K562 (cell line): ENCODE results near the gene ARHGAP22. TPM values are rescaled to one million over a fixed set of nuclear protein-coding genes. Genes with fewer than 3 reads are reported as not detected.

ENCODE experiments used
- FOXM1 ChIP-seq, 2 experiments: fragments of 450-650 bp in 1 of 2; sonication (generic) in 1 of 2; formaldehyde crosslinking in 1 of 2; IDR thresholded peaks; 2 replicates each; pipeline versions ENCODE4 v1.6.1 to v1.9.0; 2017 to 2022; ENCODE audit warnings: low read depth in 2 of 2, mild to moderate bottlenecking in 2 of 2, missing genetic modification reagents in 1 of 2, moderate library complexity in 1 of 2
- GTF2F1 ChIP-seq: IDR thresholded peaks from 2 replicates; pipeline ENCODE4 v1.6.1; 2011; ENCODE audit warnings: low read depth, low read length, improper control_type of control experiment
- HIVEP1 ChIP-seq: fragments of 250-450 bp; sonication (Bioruptor Pico); IDR thresholded peaks from 2 replicates; pipeline ENCODE4 v1.4.0; 2020; ENCODE audit warnings: mild to moderate bottlenecking
- IRF2 ChIP-seq: sonication (generic); formaldehyde crosslinking; IDR thresholded peaks from 2 replicates; pipeline ENCODE4 v1.8.1; 2022; ENCODE audit warnings: mild to moderate bottlenecking, missing genetic modification reagents
- JUND ChIP-seq, 2 experiments: IDR thresholded peaks; 2 replicates in 1 of 2; 3 replicates in 1 of 2; pipeline ENCODE4 v1.6.1; 2011; ENCODE audit warnings: borderline replicate concordance in 2 of 2, low read depth in 2 of 2, low read length in 2 of 2, improper control_type of control experiment in 1 of 2, missing biosample characterization in 1 of 2, missing genetic modification characterization in 1 of 2, missing genetic modification reagents in 1 of 2
- LEF1 ChIP-seq: fragments of 450-650 bp; IDR thresholded peaks from 2 replicates; pipeline ENCODE4 v1.6.1; 2016; ENCODE audit warnings: mild to moderate bottlenecking
- NEUROD1 ChIP-seq: fragments of 150-350 bp; IDR thresholded peaks from 2 replicates; pipeline ENCODE4 v1.6.1; 2014; ENCODE audit warnings: borderline replicate concordance, low read length, low read depth; ENCODE audit not compliant: partially characterized antibody
- RFX5 ChIP-seq: IDR thresholded peaks from 2 replicates; pipeline ENCODE4 v1.6.1; 2011; ENCODE audit warnings: low read depth, mild to moderate bottlenecking, improper control_type of control experiment, low read length
- STAT5B ChIP-seq: fragments of 250-450 bp; sonication (Bioruptor Pico); IDR thresholded peaks from 2 replicates; pipeline ENCODE4 v1.8.0; 2021; ENCODE audit warnings: mild to moderate bottlenecking, inconsistent platforms
- TARDBP ChIP-seq: fragments of 450-650 bp; IDR thresholded peaks from 2 replicates; pipeline ENCODE4 v1.6.1; 2016
- TFAM ChIP-seq: fragments of 250-450 bp; sonication (Bioruptor Pico); conservative IDR thresholded peaks from 2 replicates; pipeline ENCODE4 v1.5.0; 2021; ENCODE audit warnings: mild to moderate bottlenecking, moderate library complexity
- U2AF2 ChIP-seq: fragments of 200-400 bp; formaldehyde crosslinking; optimal IDR thresholded peaks from 2 replicates; pipeline ENCODE3; 2017; ENCODE audit warnings: low read depth, mild to moderate bottlenecking, low read length
- ZNF3 ChIP-seq: fragments of 250-450 bp; sonication (Bioruptor Pico); IDR thresholded peaks from 2 replicates; pipeline ENCODE4 v1.5.0; 2021; ENCODE audit warnings: mild to moderate bottlenecking, moderate library complexity
- ZNF316 ChIP-seq: fragments of 450-650 bp; IDR thresholded peaks from 2 replicates; pipeline ENCODE4 v1.6.1; 2016
- ZNF408 ChIP-seq: fragments of 250-450 bp; sonication (Bioruptor Pico); IDR thresholded peaks from 2 replicates; pipeline ENCODE4 v1.4.0; 2020; ENCODE audit warnings: low read depth, mild to moderate bottlenecking, moderate library complexity
- polyA plus RNA-seq, 8 experiments: library from polyadenylated mRNA; depleted of rRNA in 4 of 8; stranded (reverse) in 5 of 8; unstranded in 3 of 8; fragments of >200 nt; fragmentation: Nextera tagmentation in 2 of 8; fragmentation: Illumina TruSeq in 1 of 8; extraction: Ambion mirVana in 2 of 8; extraction: Trizol in 1 of 8; gene quantifications; 2 replicates each; pipeline versions ENCODE4 v1.2.1 to v1.2.3, GENCODE V29; 2011 to 2014; ENCODE audit warnings: inconsistent platforms in 1 of 8, missing spikeins in 1 of 8
- total RNA-seq, 7 experiments: library from RNA; depleted of rRNA in 6 of 7; stranded (reverse); fragments of >200 nt in 6 of 7; fragmentation: Illumina TruSeq in 2 of 7; extraction: Trizol in 2 of 7; gene quantifications; 2 replicates each; pipeline versions ENCODE4 v1.2.1 to v1.2.3, GENCODE V29; 2011 to 2021; ENCODE audit warnings: low replicate concordance in 1 of 7
- TF ChIP-seq, protein P1 (sequence below): fragments of 200-800 bp; sonication (Bioruptor generic); IDR thresholded peaks from 2 replicates; pipeline ENCODE4 v1.6.1; 2016; ENCODE audit warnings: missing genetic modification characterization, missing compliant biosample characterization
- TF ChIP-seq, protein P2 (sequence below): fragments of 450-650 bp; IDR thresholded peaks from 2 replicates; pipeline ENCODE4 v1.6.1; 2017; ENCODE audit warnings: mild to moderate bottlenecking, moderate library complexity
- TF ChIP-seq, protein P3 (sequence below): fragments of 250-450 bp; sonication (Bioruptor Pico); IDR thresholded peaks from 2 replicates; pipeline ENCODE4 v1.5.0; 2022; ENCODE audit warnings: mild to moderate bottlenecking

Gene ARHGAP22
- total and polyA plus RNA-seq, 9 of the 15 experiments (the other 6 are each of a cell fraction or from before 2014, with no cell fraction given), result 1.3 to 28.1 (median 12.7) TPM

DNA sequence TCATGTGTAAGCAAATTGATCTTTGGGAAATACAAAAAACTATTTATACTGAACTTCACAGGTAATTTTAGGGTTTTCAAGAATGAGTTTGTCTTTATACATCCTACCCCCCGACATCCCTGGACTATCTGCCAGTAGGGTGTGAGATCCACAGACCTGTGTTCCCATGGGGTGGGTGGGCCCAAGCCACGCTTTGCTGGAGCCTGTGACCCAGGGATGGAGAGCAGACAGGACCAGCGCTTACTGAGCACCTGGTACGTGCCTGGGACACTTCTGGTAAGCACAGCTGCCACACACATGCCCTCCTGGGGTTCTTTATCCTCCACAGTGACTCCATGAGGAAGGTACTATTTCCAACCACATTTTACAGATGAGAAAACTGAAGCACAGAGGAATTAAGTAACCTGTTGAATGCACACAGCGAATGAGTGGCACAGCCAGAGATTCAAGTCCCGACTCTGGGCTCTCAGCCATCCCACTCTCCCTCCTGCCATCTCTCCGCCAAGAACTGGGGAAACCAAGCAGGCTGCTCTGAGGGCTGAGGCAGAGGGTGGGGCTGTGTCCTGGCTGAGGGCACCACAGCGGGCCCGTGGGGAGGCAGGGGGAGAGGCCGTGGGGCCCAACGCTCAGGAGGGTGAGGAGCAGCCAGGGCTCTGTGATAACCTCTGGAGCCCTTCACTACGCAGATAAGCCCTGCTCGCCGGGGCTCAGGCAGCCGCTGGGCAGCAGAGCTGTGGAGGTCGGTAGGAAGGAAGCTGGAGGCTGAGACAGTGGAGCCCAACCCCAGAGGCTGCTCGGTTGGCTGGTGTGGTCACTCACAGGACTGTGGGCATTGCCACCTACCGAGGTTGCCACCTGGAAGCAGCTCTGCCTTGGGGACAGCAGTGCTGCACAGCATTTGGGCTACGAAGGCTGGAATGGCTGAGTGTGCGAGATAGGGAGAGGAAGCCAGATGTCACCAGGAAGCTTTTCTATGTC, 124.2 kb downstream of the ARHGAP22 start (continued):
- TF ChIP-seq, protein P1, sequence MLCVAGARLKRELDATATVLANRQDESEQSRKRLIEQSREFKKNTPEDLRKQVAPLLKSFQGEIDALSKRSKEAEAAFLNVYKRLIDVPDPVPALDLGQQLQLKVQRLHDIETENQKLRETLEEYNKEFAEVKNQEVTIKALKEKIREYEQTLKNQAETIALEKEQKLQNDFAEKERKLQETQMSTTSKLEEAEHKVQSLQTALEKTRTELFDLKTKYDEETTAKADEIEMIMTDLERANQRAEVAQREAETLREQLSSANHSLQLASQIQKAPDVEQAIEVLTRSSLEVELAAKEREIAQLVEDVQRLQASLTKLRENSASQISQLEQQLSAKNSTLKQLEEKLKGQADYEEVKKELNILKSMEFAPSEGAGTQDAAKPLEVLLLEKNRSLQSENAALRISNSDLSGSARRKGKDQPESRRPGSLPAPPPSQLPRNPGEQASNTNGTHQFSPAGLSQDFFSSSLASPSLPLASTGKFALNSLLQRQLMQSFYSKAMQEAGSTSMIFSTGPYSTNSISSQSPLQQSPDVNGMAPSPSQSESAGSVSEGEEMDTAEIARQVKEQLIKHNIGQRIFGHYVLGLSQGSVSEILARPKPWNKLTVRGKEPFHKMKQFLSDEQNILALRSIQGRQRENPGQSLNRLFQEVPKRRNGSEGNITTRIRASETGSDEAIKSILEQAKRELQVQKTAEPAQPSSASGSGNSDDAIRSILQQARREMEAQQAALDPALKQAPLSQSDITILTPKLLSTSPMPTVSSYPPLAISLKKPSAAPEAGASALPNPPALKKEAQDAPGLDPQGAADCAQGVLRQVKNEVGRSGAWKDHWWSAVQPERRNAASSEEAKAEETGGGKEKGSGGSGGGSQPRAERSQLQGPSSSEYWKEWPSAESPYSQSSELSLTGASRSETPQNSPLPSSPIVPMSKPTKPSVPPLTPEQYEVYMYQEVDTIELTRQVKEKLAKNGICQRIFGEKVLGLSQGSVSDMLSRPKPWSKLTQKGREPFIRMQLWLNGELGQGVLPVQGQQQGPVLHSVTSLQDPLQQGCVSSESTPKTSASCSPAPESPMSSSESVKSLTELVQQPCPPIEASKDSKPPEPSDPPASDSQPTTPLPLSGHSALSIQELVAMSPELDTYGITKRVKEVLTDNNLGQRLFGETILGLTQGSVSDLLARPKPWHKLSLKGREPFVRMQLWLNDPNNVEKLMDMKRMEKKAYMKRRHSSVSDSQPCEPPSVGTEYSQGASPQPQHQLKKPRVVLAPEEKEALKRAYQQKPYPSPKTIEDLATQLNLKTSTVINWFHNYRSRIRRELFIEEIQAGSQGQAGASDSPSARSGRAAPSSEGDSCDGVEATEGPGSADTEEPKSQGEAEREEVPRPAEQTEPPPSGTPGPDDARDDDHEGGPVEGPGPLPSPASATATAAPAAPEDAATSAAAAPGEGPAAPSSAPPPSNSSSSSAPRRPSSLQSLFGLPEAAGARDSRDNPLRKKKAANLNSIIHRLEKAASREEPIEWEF (CRISPR knock-in tag), result no peak
- TF ChIP-seq U2AF2, result no peak
- no peak for TF ChIP-seq TARDBP
- no peak for TF ChIP-seq ZNF408
- no peak for TF ChIP-seq RFX5
- no peak for TF ChIP-seq IRF2 (CRISPR knock-in tag)
- no peak for TF ChIP-seq NEUROD1
- no peak for TF ChIP-seq TFAM (CRISPR knock-in tag)
- TF ChIP-seq LEF1, result no peak
- TF ChIP-seq GTF2F1, result no peak
- no peak for TF ChIP-seq JUND (IDR thresholded peaks at IDR 0.05; ENCODE audit: borderline replicate concordance, low read depth, low read length)
- TF ChIP-seq JUND (tag; IDR thresholded peaks at IDR 0.05; ENCODE audit: borderline replicate concordance, low read depth, low read length), result no peak
- TF ChIP-seq STAT5B, result no peak
- no peak for TF ChIP-seq HIVEP1 (CRISPR knock-in tag)
- no peak for TF ChIP-seq FOXM1 (IDR thresholded peaks at IDR 0.05; ENCODE audit: low read depth)
- no peak for TF ChIP-seq FOXM1 (CRISPR knock-in tag; IDR thresholded peaks at IDR 0.05; ENCODE audit: low read depth)
- TF ChIP-seq ZNF316, result peak; percentile 82
- TF ChIP-seq, protein P2, sequence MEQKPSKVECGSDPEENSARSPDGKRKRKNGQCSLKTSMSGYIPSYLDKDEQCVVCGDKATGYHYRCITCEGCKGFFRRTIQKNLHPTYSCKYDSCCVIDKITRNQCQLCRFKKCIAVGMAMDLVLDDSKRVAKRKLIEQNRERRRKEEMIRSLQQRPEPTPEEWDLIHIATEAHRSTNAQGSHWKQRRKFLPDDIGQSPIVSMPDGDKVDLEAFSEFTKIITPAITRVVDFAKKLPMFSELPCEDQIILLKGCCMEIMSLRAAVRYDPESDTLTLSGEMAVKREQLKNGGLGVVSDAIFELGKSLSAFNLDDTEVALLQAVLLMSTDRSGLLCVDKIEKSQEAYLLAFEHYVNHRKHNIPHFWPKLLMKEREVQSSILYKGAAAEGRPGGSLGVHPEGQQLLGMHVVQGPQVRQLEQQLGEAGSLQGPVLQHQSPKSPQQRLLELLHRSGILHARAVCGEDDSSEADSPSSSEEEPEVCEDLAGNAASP, result no peak
- TF ChIP-seq, protein P3, sequence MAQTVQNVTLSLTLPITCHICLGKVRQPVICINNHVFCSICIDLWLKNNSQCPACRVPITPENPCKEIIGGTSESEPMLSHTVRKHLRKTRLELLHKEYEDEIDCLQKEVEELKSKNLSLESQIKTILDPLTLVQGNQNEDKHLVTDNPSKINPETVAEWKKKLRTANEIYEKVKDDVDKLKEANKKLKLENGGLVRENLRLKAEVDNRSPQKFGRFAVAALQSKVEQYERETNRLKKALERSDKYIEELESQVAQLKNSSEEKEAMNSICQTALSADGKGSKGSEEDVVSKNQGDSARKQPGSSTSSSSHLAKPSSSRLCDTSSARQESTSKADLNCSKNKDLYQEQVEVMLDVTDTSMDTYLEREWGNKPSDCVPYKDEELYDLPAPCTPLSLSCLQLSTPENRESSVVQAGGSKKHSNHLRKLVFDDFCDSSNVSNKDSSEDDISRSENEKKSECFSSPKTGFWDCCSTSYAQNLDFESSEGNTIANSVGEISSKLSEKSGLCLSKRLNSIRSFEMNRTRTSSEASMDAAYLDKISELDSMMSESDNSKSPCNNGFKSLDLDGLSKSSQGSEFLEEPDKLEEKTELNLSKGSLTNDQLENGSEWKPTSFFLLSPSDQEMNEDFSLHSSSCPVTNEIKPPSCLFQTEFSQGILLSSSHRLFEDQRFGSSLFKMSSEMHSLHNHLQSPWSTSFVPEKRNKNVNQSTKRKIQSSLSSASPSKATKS (CRISPR knock-in tag), result no peak
- no peak for TF ChIP-seq ZNF3
